Esophagus squamous epithelium (tissue), 5 donors: ENCODE measurements around the gene PDPK1. TPM values are rescaled to one million over a fixed set of nuclear protein-coding genes. Genes with fewer than 3 reads are reported as not detected.

Source experiments
- DNase-seq: peaks from one replicate; lab custom pipeline; 2025; lab: John Stamatoyannopoulos, UW
- H3K27ac ChIP-seq, 4 donors: fragments of 200-600 bp; sonication (generic); one replicate each; pipeline ENCODE4 v1.5.1; 2016 to 2019; ENCODE audit warnings: mild to moderate bottlenecking in 1 of 4
- H3K27me3 ChIP-seq, 4 donors: fragments of 200-600 bp; sonication (generic); 1 replicate in 3 of 4; 2 replicates in 1 of 4; pipeline versions ENCODE4 v1.5.1 to v1.6.0; 2017 to 2021; ENCODE audit warnings: antibody characterized with exemption in 1 of 4
- H3K36me3 ChIP-seq, 3 donors: fragments of 200-600 bp; sonication (generic); one replicate each; pipeline ENCODE4 v1.5.1; 2016 to 2019
- H3K4me1 ChIP-seq, 3 donors: fragments of 200-600 bp; sonication (generic); one replicate each; pipeline ENCODE4 v1.5.1; 2017 to 2019
- H3K4me3 ChIP-seq, 4 donors: fragments of 200-600 bp; sonication (generic); 1 replicate in 3 of 4; 2 replicates in 1 of 4; pipeline ENCODE4 v1.5.1; 2016 to 2019; ENCODE audit warnings: mild to moderate bottlenecking in 2 of 4, moderate library complexity in 1 of 4
- H3K9me3 ChIP-seq, 3 donors: fragments of 200-600 bp; sonication (generic); one replicate each; pipeline ENCODE4 v1.5.1; 2016 to 2019
- CTCF ChIP-seq, 6 experiments: fragments of 450-650 bp in 4 of 6; fragments of 200-600 bp in 2 of 6; sonication (generic) in 2 of 6; IDR thresholded peaks; one replicate each; pipeline ENCODE4 v1.5.1; 2016 to 2019; ENCODE audit warnings: antibody characterized with exemption in 6 of 6, mild to moderate bottlenecking in 4 of 6, moderate library complexity in 4 of 6
- POLR2A ChIP-seq, 4 donors: fragments of 450-650 bp; IDR thresholded peaks; one replicate each; pipeline ENCODE4 v1.6.1; 2017; ENCODE audit warnings: antibody characterized with exemption in 4 of 4, mild to moderate bottlenecking in 4 of 4, moderate library complexity in 3 of 4
- WGBS, 2 donors: methylation state at CpG; one replicate each; pipeline ENCODE4 v1.1.5; 2018; 5-methylcytosine and 5-hydroxymethylcytosine counted together
- intact Hi-C: fragments of 100-400 bp; cut with DNase I; formaldehyde crosslinking; loops from one replicate; pipeline ENCODE4 v1.15.0; 2022
- total RNA-seq, 4 donors: library from RNA; depleted of rRNA; stranded (reverse); fragments of >200 nt; gene quantifications; one replicate each; pipeline ENCODE4 v1.1.0, GENCODE V29; 2016
- donor health status: DM: yes; HTN: yes; CAD: no.

Gene PDPK1
- total RNA-seq, 4 donors from 2014 or later = 18.3 to 28.2 (median 23.3) TPM

GRCh38 chr16:2505695-2506094 is 32.1 kb upstream of the PDPK1 start:
- intact Hi-C loops = no loop called here
- TF ChIP-seq POLR2A (IDR thresholded peaks at IDR 0.05) = no peak
- TF ChIP-seq CTCF (IDR thresholded peaks at IDR 0.05) = no peak
- H3K27me3 ChIP-seq = no peaks in the 10 kb centered on the region
- H3K27ac ChIP-seq = no peak overlapping the region
- peaks cover 12 to 31% (median 13%) of the 10 kb centered on the region in 3 donors for H3K4me1 ChIP-seq
- H3K36me3 ChIP-seq = no peaks in the 10 kb centered on the region
- no peak for DNase-seq
- H3K4me3 ChIP-seq = no peak overlapping the region
- 89 to 90% methylated on average over 12 to 13 of the region's 14 CpGs for WGBS, 2 donors
- no peaks in the 10 kb centered on the region for H3K9me3 ChIP-seq

- Histone ChIP-seq H3K9me3 (no peaks in the 10 kb centered on the region), H3K4me1 (peaks cover 3 to 28% (median 9%) of the 10 kb centered on the region in 3 donors), H3K27me3 (no peaks in the 10 kb centered on the region), H3K4me3 (no peak overlapping the region), H3K36me3 (no peaks in the 10 kb centered on the region), H3K27ac (peak overlapping the region in 3 of 4 donors; percentile 39 to 68 (median 55))
- intact Hi-C loops = no loop called here
- TF ChIP-seq CTCF (IDR thresholded peaks at IDR 0.05) (no peak), POLR2A (IDR thresholded peaks at IDR 0.05) (peak in 1 of 4 donors; percentile 42)
- no peak for DNase-seq
- WGBS, 2 donors = 59 to 71% methylated on average over 9 to 12 of the region's 14 CpGs
Observed at GRCh38 chr16:2507052-2507659, 30.7 kb upstream of the PDPK1 start.

DNA sequence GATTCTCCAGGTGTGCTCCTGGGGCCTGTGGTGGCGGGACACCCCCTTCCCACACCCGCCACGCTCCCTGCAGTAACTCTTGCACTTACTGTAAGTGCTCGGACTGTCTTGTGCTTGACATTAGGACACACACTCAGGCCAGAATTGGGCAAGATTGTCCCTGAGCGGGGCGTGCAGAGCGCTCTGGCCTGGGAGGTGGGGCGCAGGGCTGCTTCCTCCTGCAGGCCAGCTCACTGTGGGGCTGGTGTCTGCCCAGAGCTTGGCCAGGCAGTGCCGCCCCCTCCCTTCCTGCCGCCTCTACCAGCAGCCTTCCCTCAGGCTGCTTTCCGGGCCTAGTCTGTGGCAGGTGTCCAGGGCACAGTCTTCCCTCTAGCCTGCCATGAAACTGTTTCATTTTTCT is 30.2 kb upstream of the PDPK1 start:
- Histone ChIP-seq H3K36me3 (no peaks in the 10 kb centered on the region), H3K4me1 (peaks cover 3 to 28% (median 6%) of the 10 kb centered on the region in 3 donors), H3K9me3 (no peaks in the 10 kb centered on the region), H3K27me3 (no peaks in the 10 kb centered on the region), H3K27ac (peak overlapping the region in 3 of 4 donors; percentile 39 to 68 (median 55)), H3K4me3 (no peak overlapping the region)
- TF ChIP-seq CTCF (IDR thresholded peaks at IDR 0.05) = no peak
- TF ChIP-seq POLR2A (IDR thresholded peaks at IDR 0.05) = no peak
- 74 to 92% methylated on average over 3 to 5 of the region's 11 CpGs for WGBS, 2 donors
- intact Hi-C loops = no loop called here
- DNase-seq = no peak

DNA sequence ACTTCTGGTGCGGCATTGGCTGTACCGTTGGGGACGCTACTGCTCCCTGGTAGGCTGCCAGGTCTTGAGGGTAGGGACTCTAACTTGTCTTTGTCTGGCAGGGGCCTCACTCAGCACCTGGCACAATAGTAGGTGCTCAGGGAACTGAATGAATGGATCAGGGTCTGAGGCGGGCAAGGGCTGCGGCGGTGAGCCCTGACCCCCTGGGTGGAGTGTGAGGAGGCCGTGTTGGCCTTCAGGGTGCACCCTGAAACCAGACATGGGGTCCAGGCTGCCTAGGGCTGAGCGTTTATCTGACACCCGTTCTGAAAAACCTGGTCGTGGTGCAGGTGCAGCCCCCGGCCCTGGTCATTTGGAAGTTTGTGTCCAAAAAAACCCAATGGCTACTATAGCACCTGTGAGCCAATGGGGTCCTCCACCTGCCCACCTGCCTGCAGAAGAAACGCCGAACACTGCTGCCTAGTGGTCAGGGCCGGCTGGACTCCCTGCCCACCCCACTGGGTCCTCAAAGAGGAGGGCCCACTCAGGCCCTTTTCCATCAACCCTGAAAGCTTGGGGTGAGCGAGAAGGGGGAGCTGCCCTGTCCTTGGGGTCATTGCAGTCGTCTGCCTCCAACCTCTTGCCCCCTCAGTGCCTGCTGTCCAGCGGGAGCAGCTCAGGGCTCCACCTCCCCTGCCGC is 29.0 kb upstream of the PDPK1 start:
- no peak for DNase-seq
- Histone ChIP-seq H3K4me1 (peaks cover 10 to 29% (median 11%) of the 10 kb centered on the region in 3 donors), H3K9me3 (no peaks in the 10 kb centered on the region), H3K27me3 (no peaks in the 10 kb centered on the region), H3K36me3 (no peaks in the 10 kb centered on the region), H3K27ac (peak overlapping the region in 1 of 4 donors; percentile 68), H3K4me3 (no peak overlapping the region)
- TF ChIP-seq CTCF (IDR thresholded peaks at IDR 0.05) (no peak), POLR2A (IDR thresholded peaks at IDR 0.05) (no peak)
- intact Hi-C loops = no loop called here
- WGBS, 2 donors = 77 to 87% methylated on average over 5 to 17 of the region's 18 CpGs

GRCh38 chr16:2511128-2511800 is 26.6 kb upstream of the PDPK1 start:
- Histone ChIP-seq H3K27ac (no peak overlapping the region), H3K27me3 (no peaks in the 10 kb centered on the region), H3K9me3 (no peaks in the 10 kb centered on the region), H3K4me1 (peaks cover 22 to 45% (median 24%) of the 10 kb centered on the region in 3 donors), H3K36me3 (no peaks in the 10 kb centered on the region), H3K4me3 (no peak overlapping the region)
- TF ChIP-seq POLR2A (IDR thresholded peaks at IDR 0.05) = no peak
- no peak for TF ChIP-seq CTCF (IDR thresholded peaks at IDR 0.05)
- intact Hi-C loops = no loop called here
- DNase-seq = no peak
- WGBS, 2 donors = 39 to 51% methylated on average over 15 to 23 of the region's 24 CpGs
